HG02763 (cell line): ENCODE results near the gene ZGPAT.
"Not testable (repeated sequence)": the region's sequence is repeated elsewhere in the genome, so short reads cannot be mapped to it uniquely, and the experiment has no call there.

Experiments used
- ATAC-seq: cut with Tn5 transposase; IDR thresholded peaks from one replicate; pipeline ENCODE4 v1.9.1; 2021; ENCODE audit warnings: mild to moderate bottlenecking, moderate library complexity; ENCODE audit not compliant: unreplicated experiment

Gene ZGPAT

GRCh38 chr20:63702036-63702665 is 5.7 kb upstream of the ZGPAT start:
- no peak for ATAC-seq

GRCh38 chr20:63702751-63703470 is 4.9 kb upstream of the ZGPAT start:
- ATAC-seq = no peak

DNA sequence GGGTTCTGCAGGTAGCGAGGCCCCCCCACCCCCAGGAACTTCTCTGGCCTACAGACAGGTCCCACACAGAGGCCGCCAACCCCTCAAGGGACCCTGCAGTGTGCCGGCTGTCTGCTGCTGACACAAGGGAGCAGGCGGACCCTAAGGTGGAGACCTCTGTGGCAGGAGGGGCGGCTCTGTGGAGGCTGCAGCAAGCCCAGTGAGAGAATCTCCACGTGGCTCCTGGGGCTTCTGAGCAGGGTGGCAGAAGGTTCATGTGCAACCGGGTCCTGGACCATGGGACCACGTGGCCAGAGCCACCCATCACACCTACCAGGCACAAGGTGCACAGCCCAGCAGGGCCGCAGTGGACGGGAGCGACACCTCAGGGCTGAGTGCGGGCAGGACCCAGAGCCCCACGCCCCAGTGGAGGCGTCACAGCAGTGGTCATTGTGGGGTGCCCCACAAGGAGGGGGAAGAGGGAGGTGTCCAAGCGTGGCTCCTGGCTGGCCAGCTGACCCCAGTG is 4.3 kb upstream of the ZGPAT start:
- ATAC-seq = no peak

DNA sequence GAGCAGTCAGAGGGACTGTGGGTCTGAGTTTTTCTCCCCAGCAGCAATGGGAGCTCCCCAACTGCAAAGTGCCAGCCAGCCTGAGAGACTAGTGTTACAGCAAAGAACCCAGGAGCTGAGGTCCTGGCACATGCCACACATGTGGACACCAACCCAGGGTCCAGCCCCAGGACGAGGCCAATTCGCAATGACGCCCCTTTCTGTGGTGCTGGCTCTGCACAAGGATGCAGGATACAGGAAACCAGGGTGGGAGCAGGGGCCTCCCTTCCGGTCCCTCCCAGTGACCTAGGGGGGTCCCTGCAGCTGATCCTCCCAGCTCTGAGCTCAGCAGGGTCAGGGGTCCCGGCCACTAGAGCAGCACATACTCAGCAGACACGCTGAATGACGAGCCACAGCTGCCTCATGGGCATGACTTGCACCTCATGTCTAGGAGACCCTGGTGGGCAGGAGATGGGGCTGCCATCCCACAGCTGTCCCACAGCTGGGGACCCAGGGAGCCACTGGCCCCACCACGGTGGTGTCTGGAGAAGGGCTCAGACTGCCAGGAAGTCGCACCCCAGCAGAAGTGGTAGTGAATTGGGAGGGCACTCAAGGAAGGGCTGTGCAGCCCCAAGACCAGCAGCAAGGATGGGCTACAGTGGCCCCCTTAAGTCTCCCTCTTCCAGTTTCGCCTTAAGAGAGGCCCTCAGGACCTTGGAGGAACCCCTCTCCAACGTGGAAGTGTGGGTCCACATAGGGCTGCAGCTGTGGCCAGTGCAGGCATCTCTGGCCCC is 3.7 kb upstream of the ZGPAT start:
- ATAC-seq = no peak

DNA sequence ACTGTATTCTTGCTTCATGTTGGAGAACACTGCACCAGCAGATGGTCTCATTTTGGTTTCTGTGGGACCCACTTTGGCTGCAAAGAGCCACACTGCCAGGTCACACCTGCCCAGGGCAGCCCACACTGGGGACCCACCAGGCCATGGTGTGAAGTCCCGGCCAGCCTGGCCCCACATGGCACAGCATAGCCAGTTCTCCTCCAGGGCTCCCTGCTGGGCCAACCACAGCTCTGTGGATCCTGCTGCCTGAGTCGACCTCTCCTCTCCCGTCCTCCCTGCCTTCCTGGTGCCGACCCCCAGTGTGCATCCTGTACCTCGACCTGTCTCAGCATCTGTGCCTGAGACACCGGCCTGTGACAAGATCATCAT is 3.1 kb upstream of the ZGPAT start:
- no peak for ATAC-seq

DNA sequence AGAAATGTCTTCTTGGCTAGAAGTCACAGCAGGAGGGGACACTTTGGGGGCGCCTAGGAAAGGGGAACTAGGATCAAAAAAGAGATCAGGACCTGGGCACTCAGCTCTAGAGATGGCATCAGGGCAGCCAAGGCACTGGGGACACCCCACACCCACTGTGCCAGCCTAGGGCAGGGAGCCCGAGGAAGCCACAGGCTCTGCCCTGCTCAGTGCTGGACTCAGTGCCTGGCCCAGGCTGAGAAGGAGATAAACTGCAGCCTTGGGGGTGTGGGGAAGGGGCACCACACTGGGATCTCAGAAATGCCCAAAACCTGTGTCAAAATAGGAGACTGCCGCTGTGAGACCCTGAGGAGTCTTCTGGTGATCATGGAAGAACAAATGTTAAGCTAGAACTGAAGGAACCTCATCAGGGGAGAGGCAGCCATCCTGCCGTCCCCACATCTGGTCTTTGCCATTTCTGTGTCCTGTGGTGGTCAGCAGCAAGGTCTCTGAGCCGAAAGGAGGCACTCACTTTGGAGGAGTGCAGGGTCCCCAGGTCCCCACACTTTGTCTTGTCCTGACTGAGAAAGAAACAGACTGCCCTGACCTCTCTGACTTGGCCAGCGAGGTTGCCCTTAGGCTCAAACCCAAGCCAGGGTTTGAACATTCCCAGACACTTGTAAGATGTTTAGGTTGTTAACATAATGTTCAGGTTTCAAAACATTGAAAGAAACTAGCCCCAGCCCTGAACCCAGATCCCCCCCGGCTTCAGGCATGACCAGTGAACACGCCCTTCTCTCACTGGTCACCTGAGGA is 2.4 kb upstream of the ZGPAT start:
- no peak for ATAC-seq

DNA sequence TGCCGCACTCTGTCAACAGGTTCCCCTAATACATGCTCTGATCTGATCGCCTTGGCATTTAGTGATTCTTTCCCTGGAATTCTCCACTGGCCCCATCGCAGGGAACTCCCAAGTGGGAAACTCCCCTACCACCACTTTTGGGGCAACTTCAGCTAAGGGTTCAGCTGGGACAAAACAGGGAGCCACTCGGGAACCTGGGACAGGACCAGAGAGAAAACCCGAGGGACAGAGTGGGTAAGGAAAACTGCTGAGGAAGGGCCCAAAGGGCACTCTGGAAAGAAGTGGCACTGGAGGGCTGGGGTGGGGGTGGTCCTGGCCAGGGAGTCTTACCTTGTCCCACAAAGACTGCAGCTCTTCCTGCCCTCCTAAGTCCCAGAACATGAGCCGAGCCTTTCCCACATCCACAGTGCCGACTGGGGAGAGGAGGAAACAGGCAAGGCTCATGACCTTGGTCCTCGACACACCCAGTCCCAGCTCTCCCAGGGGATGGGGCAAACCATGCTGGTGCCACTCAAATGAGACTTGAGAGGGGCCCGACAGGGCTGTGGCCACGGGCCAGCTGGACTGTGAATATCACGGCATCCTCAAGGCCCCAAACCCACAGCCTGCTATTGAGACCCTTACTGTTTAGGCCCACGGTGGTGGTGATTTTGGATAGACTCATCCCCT is 1.7 kb upstream of the ZGPAT start:
- no peak for ATAC-seq

DNA sequence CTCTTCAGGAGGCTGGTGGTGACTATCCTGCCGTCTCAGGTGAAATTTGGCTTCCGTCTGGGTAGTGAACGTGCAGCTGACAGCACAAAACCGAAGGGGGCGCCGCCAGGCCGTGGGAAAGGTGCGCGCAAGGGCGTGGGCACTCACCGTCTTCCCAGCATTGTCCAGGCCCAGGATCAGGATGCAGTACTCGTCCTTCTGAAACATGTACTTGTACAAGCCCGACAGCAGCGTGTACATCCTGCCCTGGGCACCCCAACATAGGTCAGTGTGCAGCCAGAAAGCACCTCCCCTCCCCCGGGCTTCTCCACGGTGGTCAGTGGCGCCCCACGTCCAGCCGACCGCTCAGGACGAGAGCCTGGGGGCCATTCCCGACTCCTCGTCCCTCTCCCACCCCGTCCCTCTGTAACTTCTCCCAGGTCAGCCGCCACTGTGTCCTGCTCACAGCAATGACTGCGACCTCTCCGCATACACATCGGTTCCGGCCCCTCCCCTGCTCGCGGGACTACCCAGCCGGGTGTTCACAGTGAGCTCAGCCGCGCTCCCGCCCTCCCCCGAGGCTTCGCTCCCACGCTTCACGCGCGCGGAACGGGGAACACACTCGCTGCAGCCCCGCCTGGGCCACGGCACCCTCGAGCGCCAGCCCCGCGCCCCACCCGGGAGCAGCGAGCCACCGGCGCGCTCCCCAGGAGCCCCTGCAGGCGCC is 834 bp upstream of the ZGPAT start:
- peak; percentile 12 for ATAC-seq

GRCh38 chr20:63708301-63709148 is 686 bp downstream of the ZGPAT start:
- ATAC-seq = peak; percentile 11

DNA sequence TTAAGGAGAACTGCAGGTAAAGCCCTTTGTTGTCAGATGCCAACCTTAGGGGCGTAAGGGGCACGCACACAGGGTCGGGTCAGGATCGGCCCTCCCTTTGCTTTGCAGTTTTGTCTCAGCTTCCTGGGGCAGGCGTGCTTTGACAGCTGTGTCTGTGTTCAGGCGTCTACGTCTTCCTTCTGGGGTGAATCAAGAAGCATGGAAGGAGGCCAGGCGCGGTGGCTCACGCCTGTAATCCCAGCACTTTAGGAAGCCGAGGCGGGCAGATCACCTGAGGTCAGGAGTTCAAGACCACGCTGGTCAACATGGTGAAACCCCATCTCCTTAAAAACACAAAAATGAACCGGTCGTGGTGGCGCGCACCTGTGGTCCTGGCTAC is 1.3 kb downstream of the ZGPAT start:
- ATAC-seq = no peak

DNA sequence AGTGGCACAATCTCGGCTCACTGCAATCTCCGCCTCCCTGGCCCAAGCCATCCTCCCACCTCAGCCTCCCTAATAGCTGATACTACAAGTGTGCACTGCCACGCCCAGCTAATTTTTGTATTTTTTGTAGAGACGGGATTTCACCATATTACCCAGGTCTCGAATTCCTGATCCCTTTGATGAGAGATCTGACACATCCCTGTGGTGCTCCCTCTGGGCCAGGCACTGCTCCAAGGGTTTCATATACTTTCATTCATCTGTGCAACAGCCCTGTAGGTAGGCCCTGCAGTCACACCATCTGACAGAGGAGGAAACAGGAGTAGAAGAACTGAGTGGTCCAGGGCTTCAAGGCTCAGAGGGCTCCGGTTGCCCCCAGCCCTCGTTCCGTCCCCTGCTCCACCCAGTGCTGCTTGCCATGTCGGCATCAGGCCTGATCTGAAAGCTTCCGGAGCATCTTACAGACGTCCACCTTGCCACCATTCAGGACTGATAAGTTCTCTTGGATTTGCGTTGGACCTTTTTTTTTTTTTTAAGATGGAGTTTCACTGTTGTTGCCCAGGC is 3.3 kb downstream of the ZGPAT start:
- no peak for ATAC-seq

- ATAC-seq = no peak
These were observed 4.4 kb downstream of the ZGPAT start for GRCh38 chr20:63712191-63712590.

GRCh38 chr20:63714858-63715257 is 7.0 kb downstream of the ZGPAT start:
- no peak for ATAC-seq

GRCh38 chr20:63718996-63719395 is 11.2 kb downstream of the ZGPAT start:
- no peak for ATAC-seq

DNA sequence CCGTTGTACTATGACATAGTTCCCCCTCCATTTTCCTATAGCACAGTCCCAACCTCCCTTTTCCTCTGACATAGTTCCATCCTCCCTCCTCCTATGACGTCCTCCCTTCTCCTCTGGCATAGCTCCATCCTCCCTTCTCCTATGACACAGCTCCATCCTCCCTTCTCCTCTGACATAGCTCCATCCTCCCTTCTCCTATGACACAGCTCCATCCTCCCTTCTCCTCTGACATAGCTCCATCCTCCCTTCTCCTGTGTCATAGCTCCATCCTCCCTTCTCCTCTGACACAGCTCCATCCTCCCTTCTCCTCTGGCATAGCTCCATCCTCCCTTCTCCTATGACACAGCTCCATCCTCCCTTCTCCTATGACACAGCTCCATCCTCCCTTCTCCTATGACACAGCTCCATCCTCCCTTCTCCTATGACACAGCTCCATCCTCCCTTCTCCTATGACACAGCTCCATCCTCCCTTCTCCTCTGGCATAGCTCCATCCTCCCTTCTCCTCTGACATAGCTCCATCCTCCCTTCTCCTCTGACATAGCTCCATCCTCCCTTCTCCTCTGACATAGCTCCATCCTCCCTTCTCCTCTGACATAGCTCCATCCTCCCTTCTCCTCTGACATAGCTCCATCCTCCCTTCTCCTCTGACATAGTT is 15.3 kb downstream of the ZGPAT start:
- not testable (repeated sequence) for ATAC-seq

- ATAC-seq = not testable (repeated sequence)
These were observed 22.4 kb downstream of the ZGPAT start for GRCh38 chr20:63730189-63730733.

GRCh38 chr20:63731410-63731809 is 23.6 kb downstream of the ZGPAT start:
- ATAC-seq = no peak
